K562 (cell line): ENCODE measurements around the gene NDOR1. TPM values are rescaled to one million over a fixed set of nuclear protein-coding genes. Genes with fewer than 3 reads are reported as not detected.

Source experiments
- HOXB6 ChIP-seq: fragments of 250-450 bp; sonication (Bioruptor Pico); IDR thresholded peaks from 2 replicates; pipeline ENCODE4 v1.5.1; 2022; ENCODE audit warnings: mild to moderate bottlenecking, borderline replicate concordance
- MLLT1 ChIP-seq, 2 experiments: fragments of 450-650 bp; IDR thresholded peaks; 2 replicates each; pipeline ENCODE4 v1.6.1; 2016
- PHF20 ChIP-seq: fragments of 450-650 bp; IDR thresholded peaks from 2 replicates; pipeline ENCODE4 v1.6.1; 2018; ENCODE audit not compliant: partially characterized antibody
- SIN3B ChIP-seq: fragments of 450-650 bp; IDR thresholded peaks from 2 replicates; pipeline ENCODE4 v1.6.1; 2017; ENCODE audit warnings: low read depth, mild to moderate bottlenecking, moderate library complexity
- SMAD4 ChIP-seq: fragments of 250-450 bp; sonication (Bioruptor Pico); conservative IDR thresholded peaks from 2 replicates; pipeline ENCODE4 v1.8.0; 2021; ENCODE audit warnings: inconsistent platforms, mild to moderate bottlenecking, moderate library complexity
- SNIP1 ChIP-seq: fragments of 450-650 bp; IDR thresholded peaks from 2 replicates; pipeline ENCODE4 v1.7.1; 2017; ENCODE audit warnings: low read depth, mild to moderate bottlenecking
- SPI1 ChIP-seq: IDR thresholded peaks from 2 replicates; pipeline ENCODE4 v1.6.1; 2011; ENCODE audit warnings: low read depth, low read length, control low read depth, borderline replicate concordance
- TCF7L2 ChIP-seq: fragments of 150-350 bp; IDR thresholded peaks from 2 replicates; pipeline ENCODE4 v1.6.1; 2016; ENCODE audit warnings: low read depth, mild to moderate bottlenecking, low read length, moderate library complexity
- polyA plus RNA-seq, 8 experiments: library from polyadenylated mRNA; depleted of rRNA in 4 of 8; stranded (reverse) in 5 of 8; unstranded in 3 of 8; fragments of >200 nt; fragmentation: Nextera tagmentation in 2 of 8; fragmentation: Illumina TruSeq in 1 of 8; extraction: Ambion mirVana in 2 of 8; extraction: Trizol in 1 of 8; gene quantifications; 2 replicates each; pipeline versions ENCODE4 v1.2.1 to v1.2.3, GENCODE V29; 2011 to 2014; ENCODE audit warnings: inconsistent platforms in 1 of 8, missing spikeins in 1 of 8
- total RNA-seq, 7 experiments: library from RNA; depleted of rRNA in 6 of 7; stranded (reverse); fragments of >200 nt in 6 of 7; fragmentation: Illumina TruSeq in 2 of 7; extraction: Trizol in 2 of 7; gene quantifications; 2 replicates each; pipeline versions ENCODE4 v1.2.1 to v1.2.3, GENCODE V29; 2011 to 2021; ENCODE audit warnings: low replicate concordance in 1 of 7
- TF ChIP-seq, protein P1 (sequence below): fragments of 200-400 bp; formaldehyde crosslinking; IDR thresholded peaks from 2 replicates; pipeline ENCODE4 v1.6.1; 2017; ENCODE audit warnings: mild to moderate bottlenecking, low read depth, low read length, moderate library complexity
- TF ChIP-seq, protein P2 (sequence below), 2 experiments: fragments of 200-800 bp in 1 of 2; sonication (Bioruptor generic) in 1 of 2; sonication (generic) in 1 of 2; formaldehyde crosslinking in 1 of 2; IDR thresholded peaks in 1 of 2; conservative IDR thresholded peaks in 1 of 2; 2 replicates each; pipeline versions ENCODE4 v1.5.0 to v1.6.1; 2016 to 2020; ENCODE audit warnings: missing compliant biosample characterization in 1 of 2, missing genetic modification characterization in 1 of 2, missing genetic modification reagents in 1 of 2
- TF ChIP-seq, protein P3 (sequence below), 2 experiments: fragments of 150-350 bp in 1 of 2; IDR thresholded peaks; 2 replicates each; pipeline ENCODE4 v1.6.1; 2012 to 2016; ENCODE audit warnings: low read depth in 2 of 2, low read length in 2 of 2, mild to moderate bottlenecking in 1 of 2, moderate library complexity in 1 of 2
- TF ChIP-seq, protein P4 (sequence below): fragments of 450-650 bp; IDR thresholded peaks from 2 replicates; pipeline ENCODE4 v1.6.1; 2016; ENCODE audit warnings: low read depth, mild to moderate bottlenecking, moderate library complexity
- TF ChIP-seq, protein P5 (sequence below): fragments of 450-650 bp; IDR thresholded peaks from 2 replicates; pipeline ENCODE4 v1.6.1; 2016
- TF ChIP-seq, protein P6 (sequence below): sonication (generic); formaldehyde crosslinking; IDR thresholded peaks from 2 replicates; pipeline ENCODE4 v1.8.1; 2023; ENCODE audit warnings: mild to moderate bottlenecking, missing genetic modification reagents

The NDOR1 gene
- total and polyA plus RNA-seq, 9 of the 15 experiments (the other 6 are each of a cell fraction or from before 2014, with no cell fraction given), result 0.06 to 36.9 (median 6.9) TPM

- TF ChIP-seq, protein P1, sequence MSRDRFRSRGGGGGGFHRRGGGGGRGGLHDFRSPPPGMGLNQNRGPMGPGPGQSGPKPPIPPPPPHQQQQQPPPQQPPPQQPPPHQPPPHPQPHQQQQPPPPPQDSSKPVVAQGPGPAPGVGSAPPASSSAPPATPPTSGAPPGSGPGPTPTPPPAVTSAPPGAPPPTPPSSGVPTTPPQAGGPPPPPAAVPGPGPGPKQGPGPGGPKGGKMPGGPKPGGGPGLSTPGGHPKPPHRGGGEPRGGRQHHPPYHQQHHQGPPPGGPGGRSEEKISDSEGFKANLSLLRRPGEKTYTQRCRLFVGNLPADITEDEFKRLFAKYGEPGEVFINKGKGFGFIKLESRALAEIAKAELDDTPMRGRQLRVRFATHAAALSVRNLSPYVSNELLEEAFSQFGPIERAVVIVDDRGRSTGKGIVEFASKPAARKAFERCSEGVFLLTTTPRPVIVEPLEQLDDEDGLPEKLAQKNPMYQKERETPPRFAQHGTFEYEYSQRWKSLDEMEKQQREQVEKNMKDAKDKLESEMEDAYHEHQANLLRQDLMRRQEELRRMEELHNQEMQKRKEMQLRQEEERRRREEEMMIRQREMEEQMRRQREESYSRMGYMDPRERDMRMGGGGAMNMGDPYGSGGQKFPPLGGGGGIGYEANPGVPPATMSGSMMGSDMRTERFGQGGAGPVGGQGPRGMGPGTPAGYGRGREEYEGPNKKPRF, result no peak
- TF ChIP-seq, protein P2, sequence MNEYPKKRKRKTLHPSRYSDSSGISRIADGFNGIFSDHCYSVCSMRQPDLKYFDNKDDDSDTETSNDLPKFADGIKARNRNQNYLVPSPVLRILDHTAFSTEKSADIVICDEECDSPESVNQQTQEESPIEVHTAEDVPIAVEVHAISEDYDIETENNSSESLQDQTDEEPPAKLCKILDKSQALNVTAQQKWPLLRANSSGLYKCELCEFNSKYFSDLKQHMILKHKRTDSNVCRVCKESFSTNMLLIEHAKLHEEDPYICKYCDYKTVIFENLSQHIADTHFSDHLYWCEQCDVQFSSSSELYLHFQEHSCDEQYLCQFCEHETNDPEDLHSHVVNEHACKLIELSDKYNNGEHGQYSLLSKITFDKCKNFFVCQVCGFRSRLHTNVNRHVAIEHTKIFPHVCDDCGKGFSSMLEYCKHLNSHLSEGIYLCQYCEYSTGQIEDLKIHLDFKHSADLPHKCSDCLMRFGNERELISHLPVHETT (CRISPR knock-in tag; conservative IDR thresholded peaks at IDR 0.05 in 1 of 2, IDR thresholded peaks at IDR 0.05 in 1 of 2), result no peak
- TF ChIP-seq, protein P3, sequence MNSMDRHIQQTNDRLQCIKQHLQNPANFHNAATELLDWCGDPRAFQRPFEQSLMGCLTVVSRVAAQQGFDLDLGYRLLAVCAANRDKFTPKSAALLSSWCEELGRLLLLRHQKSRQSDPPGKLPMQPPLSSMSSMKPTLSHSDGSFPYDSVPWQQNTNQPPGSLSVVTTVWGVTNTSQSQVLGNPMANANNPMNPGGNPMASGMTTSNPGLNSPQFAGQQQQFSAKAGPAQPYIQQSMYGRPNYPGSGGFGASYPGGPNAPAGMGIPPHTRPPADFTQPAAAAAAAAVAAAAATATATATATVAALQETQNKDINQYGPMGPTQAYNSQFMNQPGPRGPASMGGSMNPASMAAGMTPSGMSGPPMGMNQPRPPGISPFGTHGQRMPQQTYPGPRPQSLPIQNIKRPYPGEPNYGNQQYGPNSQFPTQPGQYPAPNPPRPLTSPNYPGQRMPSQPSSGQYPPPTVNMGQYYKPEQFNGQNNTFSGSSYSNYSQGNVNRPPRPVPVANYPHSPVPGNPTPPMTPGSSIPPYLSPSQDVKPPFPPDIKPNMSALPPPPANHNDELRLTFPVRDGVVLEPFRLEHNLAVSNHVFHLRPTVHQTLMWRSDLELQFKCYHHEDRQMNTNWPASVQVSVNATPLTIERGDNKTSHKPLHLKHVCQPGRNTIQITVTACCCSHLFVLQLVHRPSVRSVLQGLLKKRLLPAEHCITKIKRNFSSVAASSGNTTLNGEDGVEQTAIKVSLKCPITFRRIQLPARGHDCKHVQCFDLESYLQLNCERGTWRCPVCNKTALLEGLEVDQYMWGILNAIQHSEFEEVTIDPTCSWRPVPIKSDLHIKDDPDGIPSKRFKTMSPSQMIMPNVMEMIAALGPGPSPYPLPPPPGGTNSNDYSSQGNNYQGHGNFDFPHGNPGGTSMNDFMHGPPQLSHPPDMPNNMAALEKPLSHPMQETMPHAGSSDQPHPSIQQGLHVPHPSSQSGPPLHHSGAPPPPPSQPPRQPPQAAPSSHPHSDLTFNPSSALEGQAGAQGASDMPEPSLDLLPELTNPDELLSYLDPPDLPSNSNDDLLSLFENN (IDR thresholded peaks at IDR 0.05; ENCODE audit: low read depth in 2 of 2, low read length in 2 of 2), result no peak
- TF ChIP-seq SIN3B, result no peak
- TF ChIP-seq HOXB6, result no peak
- TF ChIP-seq SPI1, result no peak
- no peak for TF ChIP-seq SNIP1
- TF ChIP-seq, protein P4, sequence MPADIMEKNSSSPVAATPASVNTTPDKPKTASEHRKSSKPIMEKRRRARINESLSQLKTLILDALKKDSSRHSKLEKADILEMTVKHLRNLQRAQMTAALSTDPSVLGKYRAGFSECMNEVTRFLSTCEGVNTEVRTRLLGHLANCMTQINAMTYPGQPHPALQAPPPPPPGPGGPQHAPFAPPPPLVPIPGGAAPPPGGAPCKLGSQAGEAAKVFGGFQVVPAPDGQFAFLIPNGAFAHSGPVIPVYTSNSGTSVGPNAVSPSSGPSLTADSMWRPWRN, result no peak
- TF ChIP-seq SMAD4 (CRISPR knock-in tag), result peak; percentile 68
- TF ChIP-seq TCF7L2, result no peak
- no peak for TF ChIP-seq PHF20
- TF ChIP-seq, protein P5, sequence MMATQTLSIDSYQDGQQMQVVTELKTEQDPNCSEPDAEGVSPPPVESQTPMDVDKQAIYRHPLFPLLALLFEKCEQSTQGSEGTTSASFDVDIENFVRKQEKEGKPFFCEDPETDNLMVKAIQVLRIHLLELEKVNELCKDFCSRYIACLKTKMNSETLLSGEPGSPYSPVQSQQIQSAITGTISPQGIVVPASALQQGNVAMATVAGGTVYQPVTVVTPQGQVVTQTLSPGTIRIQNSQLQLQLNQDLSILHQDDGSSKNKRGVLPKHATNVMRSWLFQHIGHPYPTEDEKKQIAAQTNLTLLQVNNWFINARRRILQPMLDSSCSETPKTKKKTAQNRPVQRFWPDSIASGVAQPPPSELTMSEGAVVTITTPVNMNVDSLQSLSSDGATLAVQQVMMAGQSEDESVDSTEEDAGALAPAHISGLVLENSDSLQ, result no peak
- TF ChIP-seq, protein P6, sequence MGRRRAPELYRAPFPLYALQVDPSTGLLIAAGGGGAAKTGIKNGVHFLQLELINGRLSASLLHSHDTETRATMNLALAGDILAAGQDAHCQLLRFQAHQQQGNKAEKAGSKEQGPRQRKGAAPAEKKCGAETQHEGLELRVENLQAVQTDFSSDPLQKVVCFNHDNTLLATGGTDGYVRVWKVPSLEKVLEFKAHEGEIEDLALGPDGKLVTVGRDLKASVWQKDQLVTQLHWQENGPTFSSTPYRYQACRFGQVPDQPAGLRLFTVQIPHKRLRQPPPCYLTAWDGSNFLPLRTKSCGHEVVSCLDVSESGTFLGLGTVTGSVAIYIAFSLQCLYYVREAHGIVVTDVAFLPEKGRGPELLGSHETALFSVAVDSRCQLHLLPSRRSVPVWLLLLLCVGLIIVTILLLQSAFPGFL (CRISPR knock-in tag), result no peak
- TF ChIP-seq MLLT1 (IDR thresholded peaks at IDR 0.05), result no peak
These were observed 21.8 kb downstream of the NDOR1 start, which contains the start of gene RNF224 (continued) for GRCh38 chr9:137227054-137227852.
